ENCODE measurements around the gene SLC25A19.

DNA sequence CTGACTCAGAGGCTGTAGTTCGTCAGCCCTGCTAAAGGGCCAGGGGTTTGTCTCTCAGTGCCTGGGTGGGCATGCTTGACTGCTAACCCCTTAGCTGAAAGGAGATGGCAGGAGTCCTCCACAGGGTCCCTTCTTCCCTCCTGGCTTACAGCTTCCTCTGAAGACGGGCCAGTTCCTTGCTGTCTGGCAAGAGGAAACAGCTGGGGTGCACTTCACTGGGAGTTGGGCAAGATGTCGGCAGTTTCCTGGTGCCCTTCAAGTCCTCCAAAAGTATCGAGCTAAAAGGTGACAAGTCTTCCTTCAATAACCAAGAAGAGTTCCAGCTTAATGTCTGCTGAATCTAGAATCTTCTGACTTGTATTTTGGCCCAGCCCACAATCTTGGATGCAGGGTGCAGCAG is 60.4 kb downstream of the SLC25A19 start:
- TF ChIP-seq POLR2A (IDR thresholded peaks at IDR 0.05; ENCODE audit: low read depth, low read length) (no peak), TAF1 (IDR thresholded peaks at IDR 0.05; ENCODE audit: borderline replicate concordance, low read depth, low read length) (no peak)
